Natural killer cell (primary cell): ENCODE results near the gene ACO2. TPM values are rescaled to one million over a fixed set of nuclear protein-coding genes. Genes with fewer than 3 reads are reported as not detected.

Experiments used
- ATAC-seq, 3 donors: fragments of 150-1000 bp in 2 of 3; fragments of 200-7000 bp in 1 of 3; cut with Tn5 transposase; 1 replicate in 1 of 3; 2 replicates in 2 of 3; pipeline ENCODE4 v1.10.0; 2021; ENCODE audit warnings: mild to moderate bottlenecking in 2 of 3, moderate library complexity in 2 of 3
- DNase-seq, 2 donors: peaks; one replicate each; pipeline versions ENCODE4 v3.0.0 to v3.0.0-alpha.2; 2013 to 2021; ENCODE audit warnings: mixed read lengths in 1 of 2
- H3K27ac ChIP-seq: one replicate; pipeline ENCODE4 v1.5.1; 2013; ENCODE audit warnings: mild to moderate bottlenecking, low read length
- H3K27me3 ChIP-seq: one replicate; pipeline ENCODE4 v1.6.1; 2013; ENCODE audit warnings: low read length; ENCODE audit not compliant: control insufficient read depth, insufficient read depth
- H3K36me3 ChIP-seq: one replicate; pipeline ENCODE4 v1.6.1; 2013; ENCODE audit warnings: low read length; ENCODE audit not compliant: control insufficient read depth, insufficient read depth
- H3K4me1 ChIP-seq: one replicate; pipeline ENCODE4 v1.6.1; 2013; ENCODE audit warnings: low read length; ENCODE audit not compliant: control insufficient read depth, insufficient read depth
- H3K4me3 ChIP-seq: one replicate; pipeline ENCODE4 v1.5.1; 2013; ENCODE audit warnings: low read length
- H3K9me3 ChIP-seq: one replicate; pipeline ENCODE4 v1.6.1; 2013; ENCODE audit warnings: low read length; ENCODE audit not compliant: control insufficient read depth, insufficient read depth
- H3K27ac Mint-ChIP-seq, 2 donors: one replicate each; pipeline ENCODE4 v1.8.0; 2022; ENCODE audit warnings: mild to moderate bottlenecking in 2 of 2, mixed read lengths in 2 of 2, moderate library complexity in 1 of 2
- H3K27me3 Mint-ChIP-seq, 2 donors: one replicate each; pipeline ENCODE4 v1.8.0; 2022; ENCODE audit warnings: low read depth in 2 of 2, mixed read lengths in 2 of 2
- H3K36me3 Mint-ChIP-seq: one replicate; pipeline ENCODE4 v1.8.0; 2022; ENCODE audit warnings: mixed read lengths
- H3K4me1 Mint-ChIP-seq, 2 donors: one replicate each; pipeline ENCODE4 v1.8.0; 2022; ENCODE audit warnings: mixed read lengths in 2 of 2
- H3K4me3 Mint-ChIP-seq: one replicate; pipeline ENCODE4 v1.8.0; 2022; ENCODE audit warnings: mild to moderate bottlenecking, moderate library complexity, mixed read lengths
- H3K9me3 Mint-ChIP-seq, 2 donors: one replicate each; pipeline ENCODE4 v1.8.0; 2022; ENCODE audit warnings: mixed read lengths in 2 of 2
- WGBS: methylation state at CpG from one replicate; pipeline ENCODE4 v1.1.7; 2013; ENCODE audit warnings: missing lambda C conversion rate; ENCODE audit not compliant: insufficient coverage; 5-methylcytosine and 5-hydroxymethylcytosine counted together
- intact Hi-C: fragments of 100-400 bp; cut with micrococcal nuclease; formaldehyde crosslinking; loops from one replicate; pipeline ENCODE4 v1.14.2; 2022
- total RNA-seq, 4 donors: library from RNA; stranded (reverse); fragments of 120-200 nt in 1 of 4; gene quantifications; one replicate each; pipeline versions ENCODE4 v1.2.3 to v1.2.4, GENCODE V29; 2013 to 2022
- TF ChIP-seq, protein P1 (sequence below): fragments of 200-600 bp; IDR thresholded peaks from one replicate; pipeline ENCODE4 v1.8.0; 2022; ENCODE audit warnings: antibody characterized with exemption

The ACO2 gene
- total RNA-seq, 3 donors from 2014 or later (not counting 1 experiment from before 2014, with no cell fraction given), result 77.9 to 99.8 (median 89.5) TPM

DNA sequence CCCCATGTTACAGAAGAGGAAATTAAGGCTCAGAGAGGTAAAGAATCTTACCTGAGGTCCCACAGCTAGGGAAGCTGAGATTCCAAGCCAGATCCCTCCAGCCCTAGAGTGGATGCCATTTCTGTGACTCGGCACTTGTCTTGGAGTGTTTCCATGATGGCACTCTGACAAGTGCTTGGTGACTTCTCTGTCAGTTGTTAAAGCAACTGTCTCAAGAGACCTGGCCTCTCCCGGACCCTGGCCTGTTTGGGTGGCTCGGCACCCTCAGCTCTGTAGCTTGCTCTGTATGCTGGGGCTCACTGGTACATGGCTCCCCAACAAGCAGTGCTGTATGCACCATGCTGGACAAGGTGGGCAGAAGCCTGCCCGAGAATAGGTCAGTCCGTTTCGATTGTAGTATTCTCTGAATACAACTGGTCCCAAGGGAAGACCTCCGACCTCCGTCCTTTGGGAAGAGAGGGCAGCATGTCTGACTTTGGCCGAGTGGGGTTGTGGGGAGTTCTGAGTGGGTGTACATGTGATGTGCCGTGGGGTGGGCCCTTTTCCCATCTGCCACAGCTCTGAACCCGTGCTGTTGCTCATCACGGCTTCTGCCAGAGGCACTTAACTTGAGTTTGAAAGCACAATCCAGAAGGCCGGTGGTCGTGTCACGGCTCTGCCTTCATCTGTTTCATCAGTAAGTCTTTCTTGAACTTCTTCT, 12.4 kb downstream of the ACO2 start:
- no peaks in the 10 kb centered on the region for H3K27me3 ChIP-seq
- H3K9me3 Mint-ChIP-seq, result no peaks in the 10 kb centered on the region
- H3K4me1 Mint-ChIP-seq, result peaks cover 9 to 26% of the 10 kb centered on the region in 2 donors
- H3K27ac Mint-ChIP-seq, result no peak overlapping the region
- ATAC-seq, result no peak
- DNase-seq, result no peak
- H3K27ac ChIP-seq, result no peak overlapping the region
- no peaks in the 10 kb centered on the region for H3K36me3 Mint-ChIP-seq
- no peak overlapping the region for H3K4me3 Mint-ChIP-seq
- TF ChIP-seq, protein P1, sequence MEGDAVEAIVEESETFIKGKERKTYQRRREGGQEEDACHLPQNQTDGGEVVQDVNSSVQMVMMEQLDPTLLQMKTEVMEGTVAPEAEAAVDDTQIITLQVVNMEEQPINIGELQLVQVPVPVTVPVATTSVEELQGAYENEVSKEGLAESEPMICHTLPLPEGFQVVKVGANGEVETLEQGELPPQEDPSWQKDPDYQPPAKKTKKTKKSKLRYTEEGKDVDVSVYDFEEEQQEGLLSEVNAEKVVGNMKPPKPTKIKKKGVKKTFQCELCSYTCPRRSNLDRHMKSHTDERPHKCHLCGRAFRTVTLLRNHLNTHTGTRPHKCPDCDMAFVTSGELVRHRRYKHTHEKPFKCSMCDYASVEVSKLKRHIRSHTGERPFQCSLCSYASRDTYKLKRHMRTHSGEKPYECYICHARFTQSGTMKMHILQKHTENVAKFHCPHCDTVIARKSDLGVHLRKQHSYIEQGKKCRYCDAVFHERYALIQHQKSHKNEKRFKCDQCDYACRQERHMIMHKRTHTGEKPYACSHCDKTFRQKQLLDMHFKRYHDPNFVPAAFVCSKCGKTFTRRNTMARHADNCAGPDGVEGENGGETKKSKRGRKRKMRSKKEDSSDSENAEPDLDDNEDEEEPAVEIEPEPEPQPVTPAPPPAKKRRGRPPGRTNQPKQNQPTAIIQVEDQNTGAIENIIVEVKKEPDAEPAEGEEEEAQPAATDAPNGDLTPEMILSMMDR, result no peak
- no peaks in the 10 kb centered on the region for H3K27me3 Mint-ChIP-seq
- no peaks in the 10 kb centered on the region for H3K9me3 ChIP-seq
- H3K4me1 ChIP-seq, result peaks cover 18% of the 10 kb centered on the region
- WGBS, result 93% methylated on average over 15 of the region's 15 CpGs
- intact Hi-C loops, result no loop called here
- H3K36me3 ChIP-seq, result peaks cover 2% of the 10 kb centered on the region
- H3K4me3 ChIP-seq, result no peak overlapping the region

DNA sequence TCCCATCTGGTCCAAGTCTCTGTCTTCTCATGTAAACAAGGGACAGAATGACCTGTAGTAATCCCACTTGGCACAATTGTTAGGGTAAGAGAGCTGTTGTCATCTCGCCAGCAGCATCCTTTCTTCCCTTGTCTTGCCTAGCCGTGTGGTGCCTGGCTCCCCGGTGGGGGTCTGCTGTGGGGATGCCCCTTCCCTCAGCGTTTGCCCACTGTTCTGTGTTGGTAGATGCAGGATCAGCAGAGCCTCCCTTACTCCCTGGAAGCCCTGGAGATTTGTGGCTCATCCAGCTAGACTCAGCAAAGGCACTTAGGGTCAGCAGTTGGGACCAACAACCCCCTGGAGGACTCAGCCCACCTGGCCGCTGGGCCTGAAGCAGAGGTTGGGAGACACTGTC, 13.0 kb downstream of the ACO2 start:
- Mint-ChIP-seq H3K4me1 (peaks cover 10 to 31% of the 10 kb centered on the region in 2 donors), H3K27ac (no peak overlapping the region), H3K36me3 (no peaks in the 10 kb centered on the region), H3K27me3 (no peaks in the 10 kb centered on the region), H3K4me3 (no peak overlapping the region), H3K9me3 (no peaks in the 10 kb centered on the region)
- Histone ChIP-seq H3K27ac (no peak overlapping the region), H3K36me3 (peaks cover 2% of the 10 kb centered on the region), H3K4me3 (no peak overlapping the region), H3K27me3 (no peaks in the 10 kb centered on the region), H3K9me3 (no peaks in the 10 kb centered on the region), H3K4me1 (peaks cover 18% of the 10 kb centered on the region)
- TF ChIP-seq, protein P1, result no peak
- DNase-seq (no peak), ATAC-seq (no peak)
- intact Hi-C loops, result no loop called here
- WGBS, result 75% methylated on average over 5 of the region's 5 CpGs

DNA sequence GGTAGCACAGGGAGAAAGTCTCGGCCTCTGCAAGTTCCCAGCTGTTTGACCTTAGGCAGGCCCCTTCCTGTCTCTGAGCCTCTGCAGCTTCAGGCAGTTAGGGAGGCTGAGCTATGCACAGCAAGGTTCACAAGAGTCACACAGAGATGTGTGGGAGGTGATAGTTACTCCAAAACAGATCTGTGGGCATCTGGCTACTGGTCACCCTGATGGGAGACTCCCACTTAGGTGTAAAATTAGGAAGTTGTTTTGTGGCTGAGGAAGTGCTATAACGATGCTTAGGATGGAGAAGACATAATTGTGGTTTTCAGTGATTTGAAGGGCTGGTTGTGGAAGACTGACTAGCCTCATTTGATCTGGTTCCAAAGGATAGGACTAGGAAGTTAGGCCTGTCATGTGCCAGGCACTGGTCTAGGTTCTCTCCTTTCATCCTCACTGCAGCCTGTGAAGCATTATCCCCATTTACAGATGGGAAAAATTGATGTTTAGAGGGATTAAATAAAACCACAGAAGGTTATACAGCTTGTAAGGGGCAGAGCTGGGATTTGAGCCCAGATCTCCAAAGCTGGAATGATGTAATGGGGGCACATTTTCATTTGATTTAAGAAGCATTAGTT, 13.5 kb downstream of the ACO2 start:
- Histone ChIP-seq H3K36me3 (peaks cover 2% of the 10 kb centered on the region), H3K9me3 (no peaks in the 10 kb centered on the region), H3K4me1 (peaks cover 18% of the 10 kb centered on the region), H3K27ac (peak overlapping the region; percentile 26), H3K27me3 (no peaks in the 10 kb centered on the region), H3K4me3 (no peak overlapping the region)
- Mint-ChIP-seq H3K27me3 (no peaks in the 10 kb centered on the region), H3K36me3 (no peaks in the 10 kb centered on the region), H3K4me3 (no peak overlapping the region), H3K27ac (no peak overlapping the region), H3K9me3 (no peaks in the 10 kb centered on the region), H3K4me1 (peaks cover 15 to 36% of the 10 kb centered on the region in 2 donors)
- ATAC-seq (no peak), DNase-seq (no peak)
- WGBS, result 37% methylated on average over 2 of the region's 2 CpGs
- intact Hi-C loops, result no loop called here
- TF ChIP-seq, protein P1, result no peak
